ENCODE results near the gene CXXC1.
"Not testable (repeated sequence)": the region's sequence is repeated elsewhere in the genome, so short reads cannot be mapped to it uniquely, and the experiment has no call there.

The CXXC1 gene

GRCh38 chr18:50297621-50298442, 10.3 kb upstream of the CXXC1 start:
- DNase-seq (ENCODE audit: low read depth) = peak; percentile 67
- peak overlapping the region; percentile 64 for H3K4me3 ChIP-seq (ENCODE audit: low read length)
- TF ChIP-seq CTCF (conservative IDR thresholded peaks at IDR 0.05; ENCODE audit: low read length) = no peak

GRCh38 chr18:50293039-50293438, 5.5 kb upstream of the CXXC1 start:
- TF ChIP-seq CTCF (conservative IDR thresholded peaks at IDR 0.05; ENCODE audit: low read length) = no peak
- no peak for DNase-seq (ENCODE audit: low read depth)
- no peak overlapping the region for H3K4me3 ChIP-seq (ENCODE audit: low read length)

GRCh38 chr18:50289108-50289443, 1.6 kb upstream of the CXXC1 start:
- H3K4me3 ChIP-seq (ENCODE audit: low read length) = no peak overlapping the region
- no peak for DNase-seq (ENCODE audit: low read depth)
- TF ChIP-seq CTCF (conservative IDR thresholded peaks at IDR 0.05; ENCODE audit: low read length) = no peak

GRCh38 chr18:50288348-50289107, 1.0 kb upstream of the CXXC1 start:
- H3K4me3 ChIP-seq (ENCODE audit: low read length) = peak overlapping the region; percentile 91
- not testable (repeated sequence) for DNase-seq (ENCODE audit: low read depth)

GRCh38 chr18:50287028-50287440, 458 bp downstream of the CXXC1 start:
- TF ChIP-seq CTCF (conservative IDR thresholded peaks at IDR 0.05; ENCODE audit: low read length) = no peak
- DNase-seq (ENCODE audit: low read depth) = no peak
- peak overlapping the region; percentile 91 for H3K4me3 ChIP-seq (ENCODE audit: low read length)

GRCh38 chr18:50286391-50287027, 983 bp downstream of the CXXC1 start:
- H3K4me3 ChIP-seq (ENCODE audit: low read length) = peak overlapping the region; percentile 91
- no peak for TF ChIP-seq CTCF (conservative IDR thresholded peaks at IDR 0.05; ENCODE audit: low read length)
- DNase-seq (ENCODE audit: low read depth) = peak; percentile 32

GRCh38 chr18:50285631-50286321, 1.7 kb downstream of the CXXC1 start:
- no peak overlapping the region; the same call in 1 of the 2 replicates for H3K4me3 ChIP-seq (ENCODE audit: low read length)
- no peak for TF ChIP-seq CTCF (conservative IDR thresholded peaks at IDR 0.05; ENCODE audit: low read length)
- DNase-seq (ENCODE audit: low read depth) = no peak

Measured in AG10803 (cell line).